Caco-2 (cell line): Measurements from ENCODE around the gene EHMT1. TPM values are rescaled to one million over a fixed set of nuclear protein-coding genes. Genes with fewer than 3 reads are reported as not detected.
"Not testable (repeated sequence)": the region's sequence is repeated elsewhere in the genome, so short reads cannot be mapped to it uniquely, and the experiment has no call there.

Experiments
- BruUV-seq: library from RNA; stranded (reverse); fragments of 400-500 nt; replicated peaks from 2 replicates; lab custom pipeline; 2021; lab: Mats Ljungman, UMichigan
- CTCF ChIA-PET: fragments of 300-600 bp; sonication (Branson Sonifier 250); formaldehyde crosslinking; loops from one replicate; lab custom pipeline; 2022; ENCODE audit warnings: antibody characterized with exemption; lab: Charles Lee
- POLR2A ChIA-PET: fragments of 300-600 bp; sonication (Branson Sonifier 250); formaldehyde crosslinking; loops from one replicate; lab custom pipeline; 2022; ENCODE audit warnings: antibody characterized with exemption; lab: Charles Lee
- DNase-seq, 2 experiments: peaks; one replicate each; pipeline versions ENCODE4 v3.0.0 to v3.0.0-alpha.2; 2020 to 2022
- H3K27me3 ChIP-seq: replicated peaks from 2 replicates; pipeline ENCODE4 v1.6.0; 2011; ENCODE audit warnings: low read length; ENCODE audit not compliant: control insufficient read depth, insufficient read depth
- H3K36me3 ChIP-seq: 2 replicates; pipeline ENCODE4 v1.5.1; 2011; ENCODE audit warnings: low read length; ENCODE audit not compliant: control insufficient read depth, insufficient read depth
- H3K4me1 ChIP-seq: fragments of 250-450 bp; sonication (Bioruptor Pico); 2 replicates; pipeline ENCODE4 v1.5.1; 2020; ENCODE audit warnings: mild to moderate bottlenecking
- H3K4me3 ChIP-seq: 2 replicates; pipeline ENCODE4 v1.5.1; 2011; ENCODE audit warnings: low read depth, mild to moderate bottlenecking, control low read depth, low read length
- H3K9me3 ChIP-seq: fragments of 250-450 bp; sonication (Bioruptor Pico); 2 replicates; pipeline ENCODE4 v1.5.1; 2020; ENCODE audit warnings: mild to moderate bottlenecking, moderate library complexity
- H3K27ac Mint-ChIP-seq: one replicate; pipeline ENCODE4 v1.8.0; 2022; ENCODE audit warnings: mixed read lengths; ENCODE audit not compliant: unreplicated experiment
- H3K27me3 Mint-ChIP-seq: one replicate; pipeline ENCODE4 v1.8.0; 2022; ENCODE audit warnings: mixed read lengths; ENCODE audit not compliant: insufficient read depth, unreplicated experiment
- H3K36me3 Mint-ChIP-seq: one replicate; pipeline ENCODE4 v1.8.0; 2022; ENCODE audit warnings: mild to moderate bottlenecking, mixed read lengths; ENCODE audit not compliant: insufficient read depth, unreplicated experiment
- H3K4me1 Mint-ChIP-seq: one replicate; pipeline ENCODE4 v1.8.0; 2022; ENCODE audit warnings: low read depth, mixed read lengths; ENCODE audit not compliant: unreplicated experiment
- H3K4me3 Mint-ChIP-seq: one replicate; pipeline ENCODE4 v1.8.0; 2022; ENCODE audit warnings: mild to moderate bottlenecking, moderate library complexity, mixed read lengths; ENCODE audit not compliant: unreplicated experiment
- H3K9me3 Mint-ChIP-seq: one replicate; pipeline ENCODE4 v1.8.0; 2022; ENCODE audit warnings: mixed read lengths; ENCODE audit not compliant: unreplicated experiment
- intact Hi-C: fragments of 100-400 bp; cut with micrococcal nuclease; formaldehyde crosslinking; loops from one replicate; pipeline ENCODE4 v1.10.0; 2022; ENCODE audit not compliant: unreplicated experiment
- total RNA-seq: library from RNA; stranded (reverse); gene quantifications from 2 replicates; pipeline ENCODE4 v1.2.3, GENCODE V29; 2022
- TF ChIP-seq, protein P1 (sequence below), 2 experiments: fragments of 200-600 bp in 1 of 2; IDR thresholded peaks; 1 replicate in 1 of 2; 2 replicates in 1 of 2; pipeline versions ENCODE4 v1.5.1 to v1.8.0; 2011 to 2022; ENCODE audit warnings: antibody characterized with exemption in 1 of 2, control low read depth in 1 of 2, inconsistent platforms in 1 of 2, low read depth in 1 of 2, low read length in 1 of 2, mild to moderate bottlenecking in 1 of 2, moderate library complexity in 1 of 2; ENCODE audit not compliant: insufficient read depth in 1 of 2, severe bottlenecking in 1 of 2, unreplicated experiment in 1 of 2

The EHMT1 gene
- total RNA-seq, 1 experiment from 2014 or later = 92.9 TPM

DNA sequence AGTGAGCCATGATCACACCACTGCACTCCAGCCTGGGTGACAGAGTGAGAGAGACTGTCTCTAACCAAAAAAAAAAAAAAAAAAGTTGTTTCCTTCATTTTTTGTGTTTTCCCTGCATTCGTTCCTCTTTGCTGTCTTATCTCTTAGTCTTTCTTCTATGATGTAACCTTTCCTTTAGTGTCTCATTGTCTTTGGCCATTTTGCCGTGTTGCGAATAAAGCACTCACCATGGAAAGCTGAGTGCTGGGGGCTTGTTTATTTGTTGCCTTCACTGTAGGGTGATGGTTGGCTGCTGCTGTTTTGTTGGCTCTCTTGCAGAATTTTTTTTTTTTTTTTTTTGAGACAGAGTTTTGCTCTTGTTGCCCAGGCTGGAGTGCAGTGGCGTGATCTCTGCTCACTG is 7.7 kb downstream of the EHMT1 start:
- Mint-ChIP-seq H3K27me3 (no peaks in the 10 kb centered on the region), H3K9me3 (no peaks in the 10 kb centered on the region), H3K4me3 (no peak overlapping the region), H3K4me1 (no peaks in the 10 kb centered on the region), H3K27ac (no peak overlapping the region), H3K36me3 (peaks cover 44% of the 10 kb centered on the region)
- no peak for DNase-seq
- no peaks in the 10 kb centered on the region for H3K27me3 ChIP-seq
- POLR2A ChIA-PET = interaction anchor here (0.5 kb wide), 1 partner anchor 91 kb away, joined by 3 read pairs; no protein-coding TSS in a partner anchor
- H3K4me3 ChIP-seq = no peak overlapping the region
- CTCF ChIA-PET = no interaction called here
- TF ChIP-seq, protein P1, sequence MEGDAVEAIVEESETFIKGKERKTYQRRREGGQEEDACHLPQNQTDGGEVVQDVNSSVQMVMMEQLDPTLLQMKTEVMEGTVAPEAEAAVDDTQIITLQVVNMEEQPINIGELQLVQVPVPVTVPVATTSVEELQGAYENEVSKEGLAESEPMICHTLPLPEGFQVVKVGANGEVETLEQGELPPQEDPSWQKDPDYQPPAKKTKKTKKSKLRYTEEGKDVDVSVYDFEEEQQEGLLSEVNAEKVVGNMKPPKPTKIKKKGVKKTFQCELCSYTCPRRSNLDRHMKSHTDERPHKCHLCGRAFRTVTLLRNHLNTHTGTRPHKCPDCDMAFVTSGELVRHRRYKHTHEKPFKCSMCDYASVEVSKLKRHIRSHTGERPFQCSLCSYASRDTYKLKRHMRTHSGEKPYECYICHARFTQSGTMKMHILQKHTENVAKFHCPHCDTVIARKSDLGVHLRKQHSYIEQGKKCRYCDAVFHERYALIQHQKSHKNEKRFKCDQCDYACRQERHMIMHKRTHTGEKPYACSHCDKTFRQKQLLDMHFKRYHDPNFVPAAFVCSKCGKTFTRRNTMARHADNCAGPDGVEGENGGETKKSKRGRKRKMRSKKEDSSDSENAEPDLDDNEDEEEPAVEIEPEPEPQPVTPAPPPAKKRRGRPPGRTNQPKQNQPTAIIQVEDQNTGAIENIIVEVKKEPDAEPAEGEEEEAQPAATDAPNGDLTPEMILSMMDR (IDR thresholded peaks at IDR 0.05; ENCODE audit: insufficient read depth in 1 of 2, low read depth in 1 of 2, low read length in 1 of 2, severe bottlenecking in 1 of 2, unreplicated experiment in 1 of 2) = no peak
- intact Hi-C loops = no loop called here
- BruUV-seq = no TSS peak
- no peaks in the 10 kb centered on the region for H3K9me3 ChIP-seq
- H3K4me1 ChIP-seq = no peaks in the 10 kb centered on the region
- no peaks in the 10 kb centered on the region for H3K36me3 ChIP-seq

DNA sequence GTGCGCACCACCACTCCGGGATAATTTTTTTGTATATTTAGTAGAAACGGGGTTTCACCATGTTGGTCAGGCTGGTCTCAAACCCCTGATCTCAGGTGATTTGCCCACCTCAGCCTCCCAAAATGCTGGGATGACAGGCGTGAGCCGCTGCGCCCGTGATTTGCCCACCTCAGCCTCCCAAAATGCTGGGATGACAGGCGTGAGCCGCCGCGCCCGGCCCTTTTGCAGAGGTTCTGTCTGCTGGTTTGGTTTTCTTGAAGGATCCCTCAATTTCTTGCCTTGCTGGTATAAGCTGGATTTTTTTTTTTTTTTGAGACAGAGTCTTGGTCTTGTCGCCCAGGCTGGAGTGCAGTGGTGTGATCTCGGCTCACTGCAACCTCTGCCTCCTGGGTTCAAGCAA is 8.6 kb downstream of the EHMT1 start:
- H3K27ac Mint-ChIP-seq, H3K36me3 ChIP-seq, H3K4me1 Mint-ChIP-seq, H3K4me3 ChIP-seq, POLR2A ChIA-PET, CTCF ChIA-PET, H3K9me3 Mint-ChIP-seq, intact Hi-C loops, BruUV-seq, H3K9me3 ChIP-seq, H3K27me3 ChIP-seq, H3K4me3 Mint-ChIP-seq, H3K27me3 Mint-ChIP-seq, H3K4me1 ChIP-seq: not testable (repeated sequence)
- peaks cover 40% of the 10 kb centered on the region for H3K36me3 Mint-ChIP-seq
- peak in 1 of 2 experiments; percentile 25 for DNase-seq

DNA sequence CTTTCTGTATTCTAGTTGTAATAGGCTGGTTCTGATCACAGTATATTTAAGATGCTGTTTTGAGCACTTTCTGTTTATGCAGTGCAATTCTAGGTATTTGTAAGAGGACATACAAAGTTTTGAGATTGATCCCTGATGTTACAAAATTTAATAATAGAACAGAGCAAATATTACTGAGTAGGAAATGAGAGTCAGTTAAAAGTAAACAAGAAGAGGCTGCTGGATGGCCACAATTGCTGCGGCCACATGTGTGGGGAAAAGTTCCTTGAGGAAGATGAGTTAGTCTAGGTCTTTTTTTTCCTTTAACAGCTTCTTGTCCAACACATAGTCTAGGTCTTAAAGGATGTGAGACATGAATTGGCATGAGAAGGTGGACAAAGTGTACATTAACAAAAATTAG is 11.3 kb downstream of the EHMT1 start:
- DNase-seq = no peak
- ChIA-PET POLR2A (no interaction called here), CTCF (no interaction called here)
- no peak overlapping the region for H3K27ac Mint-ChIP-seq
- intact Hi-C loops = no loop called here
- H3K27me3 ChIP-seq = no peaks in the 10 kb centered on the region
- no peak overlapping the region for H3K4me3 Mint-ChIP-seq
- no peaks in the 10 kb centered on the region for H3K4me1 ChIP-seq
- H3K36me3 Mint-ChIP-seq = peaks cover 26% of the 10 kb centered on the region
- no peaks in the 10 kb centered on the region for H3K36me3 ChIP-seq
- H3K4me3 ChIP-seq = no peak overlapping the region
- BruUV-seq = no TSS peak
- no peaks in the 10 kb centered on the region for H3K27me3 Mint-ChIP-seq
- no peaks in the 10 kb centered on the region for H3K4me1 Mint-ChIP-seq
- TF ChIP-seq, protein P1 (IDR thresholded peaks at IDR 0.05; ENCODE audit: insufficient read depth in 1 of 2, low read depth in 1 of 2, low read length in 1 of 2, severe bottlenecking in 1 of 2, unreplicated experiment in 1 of 2) = no peak
- H3K9me3 ChIP-seq = no peaks in the 10 kb centered on the region
- no peaks in the 10 kb centered on the region for H3K9me3 Mint-ChIP-seq

DNA sequence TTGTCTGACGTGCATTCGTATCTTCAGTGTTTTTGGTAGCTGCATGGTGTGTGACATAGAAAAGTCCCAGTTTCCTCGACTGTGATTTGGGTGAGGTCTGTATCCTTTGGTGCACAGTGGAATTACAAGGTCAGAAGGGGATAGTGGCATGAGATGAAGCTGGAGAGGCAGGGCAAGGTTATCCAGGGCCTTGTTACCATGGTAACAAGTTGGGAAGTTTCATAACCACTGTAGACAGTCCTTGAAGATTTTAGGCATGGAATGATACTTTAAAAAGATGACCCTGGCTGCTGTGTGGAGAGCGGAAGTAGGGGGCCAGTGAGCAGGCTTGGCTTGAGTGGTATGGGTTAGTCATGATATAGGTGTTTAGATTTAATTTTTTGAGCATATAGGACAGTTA is 11.9 kb downstream of the EHMT1 start:
- intact Hi-C loops = no loop called here
- TF ChIP-seq, protein P1 (IDR thresholded peaks at IDR 0.05; ENCODE audit: insufficient read depth in 1 of 2, low read depth in 1 of 2, low read length in 1 of 2, severe bottlenecking in 1 of 2, unreplicated experiment in 1 of 2) = no peak
- no peak overlapping the region for H3K4me3 ChIP-seq
- no peaks in the 10 kb centered on the region for H3K4me1 Mint-ChIP-seq
- peaks cover 20% of the 10 kb centered on the region for H3K36me3 Mint-ChIP-seq
- DNase-seq = no peak
- ChIA-PET POLR2A (no interaction called here), CTCF (no interaction called here)
- no peaks in the 10 kb centered on the region for H3K27me3 ChIP-seq
- no peak overlapping the region for H3K4me3 Mint-ChIP-seq
- H3K27ac Mint-ChIP-seq = no peak overlapping the region
- H3K9me3 Mint-ChIP-seq = no peaks in the 10 kb centered on the region
- no peaks in the 10 kb centered on the region for H3K36me3 ChIP-seq
- BruUV-seq = no TSS peak
- no peaks in the 10 kb centered on the region for H3K4me1 ChIP-seq
- no peaks in the 10 kb centered on the region for H3K27me3 Mint-ChIP-seq
- H3K9me3 ChIP-seq = no peaks in the 10 kb centered on the region
